ENCODE measurements around the gene ANAPC4. TPM values are rescaled to one million over a fixed set of nuclear protein-coding genes. Genes with fewer than 3 reads are reported as not detected.

The ANAPC4 gene
- total and polyA plus RNA-seq, 7 donors = 9.0 to 20.1 (median 13.5) TPM

- no peak for DNase-seq
- 96 to 99% (median 97%) methylated on average over 2 of the region's 2 CpGs for WGBS, 3 donors
- TF ChIP-seq CTCF (IDR thresholded peaks at IDR 0.05) = no peak
- H3K27me3 ChIP-seq (ENCODE audit: insufficient read depth in 3 of 3, low read length in 2 of 3) = no peaks in the 10 kb centered on the region
- H3K4me3 ChIP-seq = no peak overlapping the region
- no peak for ATAC-seq
- no peaks in the 10 kb centered on the region for H3K9me3 ChIP-seq
- H3K4me1 ChIP-seq = no peaks in the 10 kb centered on the region
- intact Hi-C loops (cut with DNase I) = no loop called here
- peaks cover 2 to 12% of the 10 kb centered on the region in 2 donors for H3K36me3 ChIP-seq (ENCODE audit: insufficient read depth in 1 of 2, low read depth in 1 of 2)
- H3K27ac ChIP-seq = no peak overlapping the region
Observed at GRCh38 chr4:25343671-25344070, 33.4 kb upstream of the ANAPC4 start.

GRCh38 chr4:25345744-25346143 is 31.3 kb upstream of the ANAPC4 start:
- ATAC-seq (no peak), DNase-seq (no peak)
- intact Hi-C loops (cut with DNase I) = no loop called here
- TF ChIP-seq CTCF (IDR thresholded peaks at IDR 0.05) = no peak
- no peaks in the 10 kb centered on the region for H3K4me1 ChIP-seq
- WGBS, 3 donors = 63 to 70% (median 64%) methylated on average over 5 of the region's 5 CpGs
- peaks cover 2 to 20% of the 10 kb centered on the region in 2 donors for H3K36me3 ChIP-seq (ENCODE audit: insufficient read depth in 1 of 2, low read depth in 1 of 2)
- H3K27ac ChIP-seq = no peak overlapping the region
- no peaks in the 10 kb centered on the region for H3K27me3 ChIP-seq (ENCODE audit: insufficient read depth in 3 of 3, low read length in 2 of 3)
- no peaks in the 10 kb centered on the region for H3K9me3 ChIP-seq
- H3K4me3 ChIP-seq = no peak overlapping the region

- TF ChIP-seq CTCF (IDR thresholded peaks at IDR 0.05) = no peak
- Histone ChIP-seq H3K27ac (no peak overlapping the region), H3K36me3 (ENCODE audit: insufficient read depth in 1 of 2, low read depth in 1 of 2) (peaks cover 0 to 27% of the 10 kb centered on the region in 2 donors), H3K9me3 (no peaks in the 10 kb centered on the region), H3K4me3 (no peak overlapping the region), H3K27me3 (ENCODE audit: insufficient read depth in 3 of 3, low read length in 2 of 3) (no peaks in the 10 kb centered on the region), H3K4me1 (no peaks in the 10 kb centered on the region)
- 88 to 92% (median 91%) methylated on average over 3 of the region's 3 CpGs for WGBS, 3 donors
- no peak for ATAC-seq
- intact Hi-C loops (cut with DNase I) = no loop called here
- no peak for DNase-seq
Observed at GRCh38 chr4:25346913-25347312, 30.1 kb upstream of the ANAPC4 start.

GRCh38 chr4:25347473-25347872 is 29.6 kb upstream of the ANAPC4 start:
- Histone ChIP-seq H3K9me3 (no peaks in the 10 kb centered on the region), H3K27me3 (ENCODE audit: insufficient read depth in 3 of 3, low read length in 2 of 3) (no peaks in the 10 kb centered on the region), H3K27ac (no peak overlapping the region), H3K36me3 (ENCODE audit: insufficient read depth in 1 of 2, low read depth in 1 of 2) (peaks cover 0 to 32% of the 10 kb centered on the region in 2 donors), H3K4me1 (no peaks in the 10 kb centered on the region), H3K4me3 (no peak overlapping the region)
- intact Hi-C loops (cut with DNase I) = no loop called here
- no peak for ATAC-seq
- DNase-seq = no peak
- WGBS, 3 donors = 67 to 72% (median 72%) methylated on average over 2 of the region's 2 CpGs
- TF ChIP-seq CTCF (IDR thresholded peaks at IDR 0.05) = no peak

- no peak for DNase-seq
- Histone ChIP-seq H3K9me3 (no peaks in the 10 kb centered on the region), H3K4me1 (no peaks in the 10 kb centered on the region), H3K36me3 (ENCODE audit: insufficient read depth in 1 of 2, low read depth in 1 of 2) (peaks cover 0 to 37% of the 10 kb centered on the region in 2 donors), H3K27me3 (ENCODE audit: insufficient read depth in 3 of 3, low read length in 2 of 3) (no peaks in the 10 kb centered on the region), H3K4me3 (no peak overlapping the region), H3K27ac (no peak overlapping the region)
- intact Hi-C loops (cut with DNase I) = no loop called here
- ATAC-seq = no peak
- WGBS, 3 donors = 71 to 100% (median 71%) methylated on average over 2 of the region's 2 CpGs
- TF ChIP-seq CTCF (IDR thresholded peaks at IDR 0.05) = no peak
Observed at GRCh38 chr4:25347971-25348370, 29.1 kb upstream of the ANAPC4 start.
